Transverse colon (tissue), 4 donors: ENCODE measurements around the gene THUMPD2.

ENCODE experiments used
- EP300 ChIP-seq: sonication (generic); formaldehyde crosslinking; IDR thresholded peaks from one replicate; pipeline ENCODE4 v1.6.1; 2017; ENCODE audit warnings: antibody characterized with exemption, low read depth
- POLR2AphosphoS5 ChIP-seq, 3 donors: sonication (generic); formaldehyde crosslinking; IDR thresholded peaks; one replicate each; pipeline ENCODE4 v1.6.1; 2016; ENCODE audit warnings: antibody characterized with exemption in 3 of 3
- TF ChIP-seq, protein P1 (sequence below), 5 experiments: fragments of 200-600 bp in 3 of 5; fragments of 450-650 bp in 2 of 5; sonication (generic) in 3 of 5; IDR thresholded peaks; 1 replicate in 2 of 5; 2 replicates in 3 of 5; pipeline ENCODE4 v1.5.1; 2016 to 2017; ENCODE audit warnings: antibody characterized with exemption in 5 of 5, inconsistent platforms in 3 of 5, mild to moderate bottlenecking in 2 of 5, moderate library complexity in 1 of 5

DNA sequence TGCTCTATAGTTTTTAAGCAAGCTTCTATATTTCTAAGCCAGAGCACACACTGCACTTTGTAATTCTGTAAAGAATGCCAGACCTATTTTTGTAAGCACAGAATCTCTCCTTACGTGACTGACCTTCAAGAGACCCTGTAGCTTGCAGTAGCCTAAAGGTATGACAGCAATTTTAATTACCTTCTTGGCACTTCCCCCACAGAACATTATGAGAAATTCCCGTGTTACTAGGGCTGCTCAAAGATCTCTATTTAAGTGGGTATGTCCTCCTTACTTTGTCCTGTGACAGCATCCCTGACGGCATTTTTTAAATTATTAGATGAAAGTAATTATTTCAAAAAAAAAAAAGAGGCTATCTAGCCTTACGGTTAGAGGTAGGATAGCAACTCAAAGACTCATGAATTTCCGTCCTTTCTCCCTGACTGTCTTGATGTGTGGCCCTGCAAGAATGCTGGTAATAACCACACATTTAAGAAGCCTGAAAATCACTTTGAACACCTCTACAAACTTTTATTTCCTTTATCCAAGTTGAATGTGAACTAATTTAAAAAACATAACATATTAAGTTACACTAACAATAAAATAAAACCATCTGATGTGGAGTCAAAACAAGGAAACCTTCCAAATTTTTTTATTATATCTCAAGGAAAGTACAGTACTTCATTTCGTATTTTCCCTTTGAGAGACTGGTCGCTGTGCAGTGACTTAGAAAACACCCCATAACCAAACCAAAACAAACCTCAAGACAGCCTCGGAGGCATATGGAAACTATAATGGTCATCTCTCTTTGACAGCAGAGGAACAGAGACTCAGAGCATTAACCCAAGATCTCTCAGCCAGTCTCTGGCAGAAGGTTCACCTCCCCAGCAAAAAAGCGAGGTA lies 54.9 kb downstream of the THUMPD2 start:
- TF ChIP-seq, protein P1, sequence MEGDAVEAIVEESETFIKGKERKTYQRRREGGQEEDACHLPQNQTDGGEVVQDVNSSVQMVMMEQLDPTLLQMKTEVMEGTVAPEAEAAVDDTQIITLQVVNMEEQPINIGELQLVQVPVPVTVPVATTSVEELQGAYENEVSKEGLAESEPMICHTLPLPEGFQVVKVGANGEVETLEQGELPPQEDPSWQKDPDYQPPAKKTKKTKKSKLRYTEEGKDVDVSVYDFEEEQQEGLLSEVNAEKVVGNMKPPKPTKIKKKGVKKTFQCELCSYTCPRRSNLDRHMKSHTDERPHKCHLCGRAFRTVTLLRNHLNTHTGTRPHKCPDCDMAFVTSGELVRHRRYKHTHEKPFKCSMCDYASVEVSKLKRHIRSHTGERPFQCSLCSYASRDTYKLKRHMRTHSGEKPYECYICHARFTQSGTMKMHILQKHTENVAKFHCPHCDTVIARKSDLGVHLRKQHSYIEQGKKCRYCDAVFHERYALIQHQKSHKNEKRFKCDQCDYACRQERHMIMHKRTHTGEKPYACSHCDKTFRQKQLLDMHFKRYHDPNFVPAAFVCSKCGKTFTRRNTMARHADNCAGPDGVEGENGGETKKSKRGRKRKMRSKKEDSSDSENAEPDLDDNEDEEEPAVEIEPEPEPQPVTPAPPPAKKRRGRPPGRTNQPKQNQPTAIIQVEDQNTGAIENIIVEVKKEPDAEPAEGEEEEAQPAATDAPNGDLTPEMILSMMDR (IDR thresholded peaks at IDR 0.05): no peak
- no peak for TF ChIP-seq POLR2AphosphoS5 (IDR thresholded peaks at IDR 0.05)
- TF ChIP-seq EP300: no peak
